GM23248 (cell line): Measurements from ENCODE around the gene SAMD7. TPM values are rescaled to one million over a fixed set of nuclear protein-coding genes. Genes with fewer than 3 reads are reported as not detected.

ENCODE experiments used
- DNase-seq: peaks from one replicate; pipeline ENCODE4 v3.0.0-alpha.2; 2015
- H2AFZ ChIP-seq: fragments of 200-600 bp; sonication (generic); 2 replicates; pipeline ENCODE4 v1.6.1; 2016; ENCODE audit warnings: antibody characterized with exemption
- H3F3A ChIP-seq: fragments of 200-600 bp; sonication (generic); 2 replicates; pipeline ENCODE4 v1.6.1; 2016; ENCODE audit warnings: mild to moderate bottlenecking, antibody characterized with exemption, mixed run types; ENCODE audit not compliant: insufficient read depth
- H3K27ac ChIP-seq: fragments of 200-600 bp; sonication (generic); 2 replicates; pipeline ENCODE4 v1.5.1; 2016; ENCODE audit warnings: mild to moderate bottlenecking
- H3K27me3 ChIP-seq: fragments of 200-600 bp; sonication (generic); replicated peaks from 2 replicates; pipeline ENCODE4 v1.6.1; 2016; ENCODE audit warnings: mild to moderate bottlenecking; ENCODE audit not compliant: insufficient read depth
- H3K36me3 ChIP-seq: fragments of 200-600 bp; sonication (generic); 2 replicates; pipeline ENCODE4 v1.6.1; 2016; ENCODE audit warnings: low read depth, mild to moderate bottlenecking
- H3K4me1 ChIP-seq: fragments of 200-600 bp; sonication (generic); 2 replicates; pipeline ENCODE4 v1.6.1; 2016; ENCODE audit warnings: mild to moderate bottlenecking; ENCODE audit not compliant: insufficient read depth
- H3K4me2 ChIP-seq: fragments of 200-600 bp; sonication (generic); one replicate; pipeline ENCODE4 v1.6.1; 2016; ENCODE audit warnings: mild to moderate bottlenecking; ENCODE audit not compliant: unreplicated experiment
- H3K4me3 ChIP-seq: fragments of 200-600 bp; sonication (generic); 2 replicates; pipeline ENCODE4 v1.5.1; 2016; ENCODE audit warnings: mild to moderate bottlenecking
- H3K79me2 ChIP-seq: fragments of 200-600 bp; sonication (generic); 2 replicates; pipeline ENCODE4 v1.6.1; 2016; ENCODE audit warnings: mild to moderate bottlenecking; ENCODE audit not compliant: insufficient read depth
- H3K9ac ChIP-seq: fragments of 200-600 bp; sonication (generic); 2 replicates; pipeline ENCODE4 v1.6.1; 2016; ENCODE audit warnings: mild to moderate bottlenecking
- H3K9me2 ChIP-seq: fragments of 200-600 bp; sonication (generic); 2 replicates; pipeline ENCODE4 v1.6.1; 2016; ENCODE audit warnings: mixed run types, mild to moderate bottlenecking, moderate library complexity; ENCODE audit not compliant: insufficient read depth
- H3K9me3 ChIP-seq: fragments of 200-600 bp; sonication (generic); one replicate; pipeline ENCODE4 v1.6.1; 2017; ENCODE audit warnings: low read depth
- H4K20me1 ChIP-seq: fragments of 200-600 bp; sonication (generic); 2 replicates; pipeline ENCODE4 v1.6.0; 2016; ENCODE audit not compliant: insufficient read depth
- EZH2 ChIP-seq: fragments of 200-600 bp; sonication (generic); IDR thresholded peaks from 2 replicates; pipeline ENCODE4 v1.6.1; 2018; ENCODE audit warnings: antibody characterized with exemption, mild to moderate bottlenecking; ENCODE audit not compliant: insufficient read depth, poor library complexity, severe bottlenecking
- EZH2phosphoT487 ChIP-seq: fragments of 200-600 bp; sonication (generic); IDR thresholded peaks from 2 replicates; pipeline ENCODE4 v1.6.1; 2018; ENCODE audit warnings: antibody characterized with exemption, moderate library complexity, mild to moderate bottlenecking, low read depth; ENCODE audit not compliant: insufficient read depth
- WGBS, 2 experiments: methylation state at CpG; one replicate each; pipeline ENCODE4 v1.1.6; 2015 to 2017; ENCODE audit warnings: low lambda C conversion rate in 2 of 2, low coverage in 1 of 2; ENCODE audit errors: missing lambda C conversion rate in 2 of 2; 5-methylcytosine and 5-hydroxymethylcytosine counted together
- in situ Hi-C: fragments of 300-500 bp; cut with MboI; formaldehyde crosslinking; loops from 2 replicates; pipeline ENCODE4 v1.15.0; 2020
- polyA plus RNA-seq: library from polyadenylated mRNA; unstranded; fragments of >200 nt; fragmentation: Nextera tagmentation; extraction: Ambion mirVana; gene quantifications from 2 replicates; pipeline ENCODE4 v1.2.1, GENCODE V29; 2016
- total RNA-seq: library from RNA; depleted of rRNA; stranded (reverse); fragments of >200 nt; shearing (Covaris generic); gene quantifications from 2 replicates; pipeline ENCODE4 v1.2.3, GENCODE V29; 2014

SAMD7 gene
- total and polyA plus RNA-seq, 2 experiments from 2014 or later = not detected

- no peak overlapping the region for H2AFZ ChIP-seq
- H3K9me3 ChIP-seq = no peaks in the 10 kb centered on the region
- H4K20me1 ChIP-seq = no peaks in the 10 kb centered on the region
- in situ Hi-C loops = no loop called here
- H3F3A ChIP-seq = no peaks in the 10 kb centered on the region
- 45 to 50% methylated on average over 3 of the region's 3 CpGs for WGBS, 2 experiments
- no peaks in the 10 kb centered on the region for H3K27me3 ChIP-seq
- DNase-seq = no peak
- H3K9me2 ChIP-seq = no peaks in the 10 kb centered on the region
- TF ChIP-seq EZH2 = no peak
- TF ChIP-seq EZH2phosphoT487 = no peak
- H3K27ac ChIP-seq = no peak overlapping the region
- H3K4me3 ChIP-seq = no peak overlapping the region
- no peaks in the 10 kb centered on the region for H3K4me1 ChIP-seq
- H3K9ac ChIP-seq = no peak overlapping the region
- H3K36me3 ChIP-seq = no peaks in the 10 kb centered on the region
- no peaks in the 10 kb centered on the region for H3K79me2 ChIP-seq
- no peak overlapping the region for H3K4me2 ChIP-seq
Measured at GRCh38 chr3:169867584-169868210, 43.7 kb upstream of the SAMD7 start.

GRCh38 chr3:169868369-169868768 is 43.0 kb upstream of the SAMD7 start:
- no peak for TF ChIP-seq EZH2phosphoT487
- TF ChIP-seq EZH2 = no peak
- H3K4me1 ChIP-seq = no peaks in the 10 kb centered on the region
- H3K4me2 ChIP-seq = no peak overlapping the region
- 35 to 60% methylated on average over 2 of the region's 2 CpGs for WGBS, 2 experiments
- H3K4me3 ChIP-seq = no peak overlapping the region
- in situ Hi-C loops = no loop called here
- H3K79me2 ChIP-seq = no peaks in the 10 kb centered on the region
- H3F3A ChIP-seq = no peaks in the 10 kb centered on the region
- H3K36me3 ChIP-seq = no peaks in the 10 kb centered on the region
- H3K27me3 ChIP-seq = no peaks in the 10 kb centered on the region
- no peaks in the 10 kb centered on the region for H3K9me3 ChIP-seq
- DNase-seq = no peak
- no peak overlapping the region for H2AFZ ChIP-seq
- no peak overlapping the region for H3K27ac ChIP-seq
- no peak overlapping the region for H3K9ac ChIP-seq
- no peaks in the 10 kb centered on the region for H4K20me1 ChIP-seq
- no peaks in the 10 kb centered on the region for H3K9me2 ChIP-seq

- in situ Hi-C loops = no loop called here
- DNase-seq = no peak
Measured at GRCh38 chr3:169869484-169870220, 41.7 kb upstream of the SAMD7 start, which contains the start of gene LRRC31. TSS of gene LRRC31 (minus strand) at chr3:169869935. CDS start at chr3:169869807, 128 bp downstream.

GRCh38 chr3:169871129-169871886 is 40.1 kb upstream of the SAMD7 start:
- Histone ChIP-seq H3K27ac (no peak overlapping the region), H3K9ac (no peak overlapping the region), H2AFZ (no peak overlapping the region), H3K36me3 (no peaks in the 10 kb centered on the region), H4K20me1 (no peaks in the 10 kb centered on the region), H3K9me3 (no peaks in the 10 kb centered on the region), H3K4me1 (no peaks in the 10 kb centered on the region), H3F3A (no peaks in the 10 kb centered on the region), H3K4me2 (no peak overlapping the region), H3K9me2 (no peaks in the 10 kb centered on the region), H3K79me2 (no peaks in the 10 kb centered on the region), H3K27me3 (no peaks in the 10 kb centered on the region), H3K4me3 (no peak overlapping the region)
- in situ Hi-C loops = no loop called here
- DNase-seq = no peak
- TF ChIP-seq EZH2phosphoT487 (no peak), EZH2 (no peak)
- 74 to 81% methylated on average over 2 of the region's 2 CpGs for WGBS, 2 experiments

More at GRCh38 chr3:169869484-169870220, 41.7 kb upstream of the SAMD7 start, which contains the start of gene LRRC31:
- Histone ChIP-seq H3K9me2 (no peaks in the 10 kb centered on the region), H3K4me3 (no peak within 1 kb of the TSS), H3K27ac (no peak within 1 kb of the TSS), H4K20me1 (no peaks in the 10 kb centered on the region), H3K36me3 (no peaks in the 10 kb centered on the region), H3K79me2 (no peaks in the 10 kb centered on the region), H3K9ac (no peak within 1 kb of the TSS), H3F3A (no peaks in the 10 kb centered on the region), H3K9me3 (no peaks in the 10 kb centered on the region), H3K27me3 (no peaks in the 10 kb centered on the region), H3K4me2 (no peak within 1 kb of the TSS), H3K4me1 (no peaks in the 10 kb centered on the region), H2AFZ (no peak within 1 kb of the TSS)
- TF ChIP-seq EZH2 (no peak), EZH2phosphoT487 (no peak)
- WGBS, 2 experiments = 9 to 10% methylated on average over 2 of the region's 2 CpGs
